Measurements from ENCODE around the gene USP3.

DNA sequence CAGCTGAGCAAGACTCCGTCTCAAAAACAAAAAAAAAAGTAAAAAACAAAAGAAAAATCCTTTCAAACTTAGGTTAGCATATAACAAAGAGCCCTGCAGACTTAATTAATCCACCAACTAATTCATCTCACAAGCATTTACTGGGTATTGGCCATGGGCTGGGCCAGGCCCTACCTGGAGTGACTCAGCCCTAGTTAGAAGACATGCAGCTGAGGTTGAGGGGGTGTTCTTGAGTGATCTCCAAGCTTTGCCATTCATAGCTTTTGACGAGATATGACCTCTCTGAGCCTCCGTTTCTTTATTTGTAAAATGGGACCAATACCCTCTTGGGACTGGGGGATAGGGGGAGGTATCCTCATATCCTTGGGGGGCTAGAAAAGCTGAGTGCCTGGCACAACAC, 100.6 kb downstream of the USP3 start:
- no peak for TF ChIP-seq EZH2 (optimal IDR thresholded peaks at IDR 0.05; ENCODE audit: low read depth, low read length)
- TF ChIP-seq, protein P1, sequence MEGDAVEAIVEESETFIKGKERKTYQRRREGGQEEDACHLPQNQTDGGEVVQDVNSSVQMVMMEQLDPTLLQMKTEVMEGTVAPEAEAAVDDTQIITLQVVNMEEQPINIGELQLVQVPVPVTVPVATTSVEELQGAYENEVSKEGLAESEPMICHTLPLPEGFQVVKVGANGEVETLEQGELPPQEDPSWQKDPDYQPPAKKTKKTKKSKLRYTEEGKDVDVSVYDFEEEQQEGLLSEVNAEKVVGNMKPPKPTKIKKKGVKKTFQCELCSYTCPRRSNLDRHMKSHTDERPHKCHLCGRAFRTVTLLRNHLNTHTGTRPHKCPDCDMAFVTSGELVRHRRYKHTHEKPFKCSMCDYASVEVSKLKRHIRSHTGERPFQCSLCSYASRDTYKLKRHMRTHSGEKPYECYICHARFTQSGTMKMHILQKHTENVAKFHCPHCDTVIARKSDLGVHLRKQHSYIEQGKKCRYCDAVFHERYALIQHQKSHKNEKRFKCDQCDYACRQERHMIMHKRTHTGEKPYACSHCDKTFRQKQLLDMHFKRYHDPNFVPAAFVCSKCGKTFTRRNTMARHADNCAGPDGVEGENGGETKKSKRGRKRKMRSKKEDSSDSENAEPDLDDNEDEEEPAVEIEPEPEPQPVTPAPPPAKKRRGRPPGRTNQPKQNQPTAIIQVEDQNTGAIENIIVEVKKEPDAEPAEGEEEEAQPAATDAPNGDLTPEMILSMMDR (IDR thresholded peaks at IDR 0.05; ENCODE audit: low read length) = no peak

Measured in MM.1S (cell line).